GM18517 (cell line): ENCODE results near the gene CHRNA3.

ENCODE experiments used
- ATAC-seq: cut with Tn5 transposase; IDR thresholded peaks from one replicate; pipeline ENCODE4 v1.9.1; 2021; ENCODE audit warnings: mild to moderate bottlenecking, moderate library complexity; ENCODE audit not compliant: unreplicated experiment

Gene CHRNA3

DNA sequence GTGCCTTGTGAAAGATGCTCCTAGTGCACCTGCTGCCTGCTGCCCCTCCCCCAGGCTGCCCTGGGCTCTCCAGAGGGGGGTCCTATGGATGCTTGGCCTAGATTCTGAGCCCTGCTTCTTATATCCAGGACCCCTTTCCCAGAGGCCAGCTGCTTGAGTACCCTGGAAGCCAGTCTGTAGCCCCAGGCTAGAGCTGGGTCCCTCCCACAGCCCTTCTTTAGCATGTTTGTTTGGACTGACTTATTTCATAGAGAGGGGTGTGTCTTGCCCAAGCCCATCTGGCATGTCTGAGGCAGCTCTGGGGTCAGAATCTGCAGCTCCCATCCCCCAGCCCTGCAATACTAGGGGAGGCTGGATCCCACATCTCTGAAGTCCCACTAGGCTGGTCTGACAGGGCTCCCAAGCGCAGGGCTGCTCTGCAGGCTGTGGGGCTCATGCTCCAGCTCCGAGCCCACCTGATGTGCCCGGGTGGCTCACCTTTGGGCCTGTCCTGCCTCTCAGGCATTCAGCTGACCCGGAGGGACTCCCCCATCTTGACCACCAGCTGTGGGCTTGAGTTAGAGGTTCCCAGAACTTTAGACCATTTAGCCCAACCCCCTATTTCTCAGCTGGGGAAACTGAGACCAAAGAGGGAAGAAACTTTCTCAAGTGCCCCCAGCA is 17.1 kb upstream of the CHRNA3 start:
- no peak for ATAC-seq

DNA sequence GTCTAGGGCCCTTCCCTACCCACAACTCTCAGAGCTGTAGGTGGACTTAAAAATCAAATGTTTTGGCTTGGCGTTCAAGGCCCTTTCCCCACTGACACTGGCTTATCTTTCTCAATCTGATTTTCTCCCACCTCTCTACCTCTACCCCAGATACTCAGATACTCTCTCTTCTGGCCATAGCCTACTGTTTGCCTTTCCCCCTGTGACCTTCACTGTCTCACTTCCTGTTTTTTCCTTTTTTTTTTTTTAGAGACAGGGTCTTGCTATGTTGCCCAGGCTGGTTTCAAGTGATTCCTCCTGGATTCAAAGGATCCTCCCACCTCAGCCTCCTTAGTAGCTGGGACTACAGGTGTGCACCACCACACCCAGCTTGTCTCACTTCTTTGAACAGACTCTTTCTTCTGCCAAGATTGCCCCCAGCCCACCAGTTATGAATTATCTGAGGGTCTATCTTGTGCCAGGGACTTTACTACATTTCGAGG is 15.6 kb upstream of the CHRNA3 start:
- ATAC-seq: no peak

DNA sequence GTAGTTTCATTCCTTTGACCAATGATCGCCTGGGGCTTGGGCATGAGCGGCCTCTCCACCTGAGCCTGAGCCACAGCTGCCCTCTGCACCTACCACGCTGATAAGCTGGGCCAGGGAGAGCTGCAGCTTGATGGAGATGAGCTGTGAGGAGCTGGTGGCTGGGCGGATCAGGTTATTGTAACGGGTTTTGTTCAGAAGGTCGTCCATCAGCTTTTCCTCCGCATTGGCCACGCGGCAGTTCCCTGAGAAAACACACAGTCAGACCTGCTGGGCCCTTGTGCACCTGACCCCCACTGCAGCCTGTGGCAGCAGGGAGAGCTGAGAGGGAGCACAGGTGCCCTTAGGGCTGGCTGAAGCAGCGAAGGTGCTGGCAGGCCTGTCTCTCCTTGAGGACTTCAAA is 14.6 kb upstream of the CHRNA3 start:
- no peak for ATAC-seq

DNA sequence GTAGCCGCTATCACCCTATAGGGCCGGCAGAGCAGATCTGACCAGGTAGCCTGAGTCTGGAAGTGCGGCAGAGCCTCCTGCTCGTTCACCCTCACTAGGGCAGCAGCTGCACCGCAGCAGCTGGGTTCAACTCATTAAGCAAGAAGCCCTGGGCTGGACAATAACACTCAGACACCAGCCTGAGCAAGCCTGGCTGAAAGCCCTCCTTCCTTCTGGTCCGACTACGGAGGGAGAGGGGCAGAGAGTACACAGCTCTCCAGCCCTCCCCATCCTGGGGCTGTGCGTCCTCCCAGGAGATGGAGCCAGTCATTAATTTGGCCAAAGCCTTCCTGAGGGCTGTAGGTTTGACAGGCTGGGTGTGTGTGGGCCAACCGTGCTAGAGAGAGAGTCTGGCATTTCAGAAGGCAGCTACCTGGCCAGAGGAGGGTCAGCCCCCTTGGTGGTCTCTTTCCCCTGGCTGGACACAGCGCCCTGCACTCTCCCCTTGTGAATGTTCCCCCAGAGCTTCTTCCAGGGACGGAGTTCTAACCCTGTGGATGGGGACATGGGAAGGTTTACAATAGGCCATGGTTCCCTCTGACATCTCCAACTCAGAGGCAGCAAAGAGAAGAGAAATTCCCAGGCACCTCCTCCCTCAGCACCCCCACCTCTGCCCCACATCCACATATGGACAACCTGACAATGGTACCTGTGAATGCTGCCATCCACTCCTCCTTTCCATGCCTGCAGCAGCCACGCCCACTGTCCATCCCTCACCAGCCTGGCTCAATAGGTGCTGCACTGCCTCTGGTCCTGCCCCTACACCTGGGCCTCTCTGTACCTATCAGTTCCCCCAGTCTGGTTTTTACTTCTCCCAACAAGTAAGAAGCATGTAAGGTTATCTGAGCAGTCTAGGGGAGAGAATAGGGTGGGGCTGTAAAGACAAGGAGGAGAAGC is 13.7 kb upstream of the CHRNA3 start:
- ATAC-seq: no peak

DNA sequence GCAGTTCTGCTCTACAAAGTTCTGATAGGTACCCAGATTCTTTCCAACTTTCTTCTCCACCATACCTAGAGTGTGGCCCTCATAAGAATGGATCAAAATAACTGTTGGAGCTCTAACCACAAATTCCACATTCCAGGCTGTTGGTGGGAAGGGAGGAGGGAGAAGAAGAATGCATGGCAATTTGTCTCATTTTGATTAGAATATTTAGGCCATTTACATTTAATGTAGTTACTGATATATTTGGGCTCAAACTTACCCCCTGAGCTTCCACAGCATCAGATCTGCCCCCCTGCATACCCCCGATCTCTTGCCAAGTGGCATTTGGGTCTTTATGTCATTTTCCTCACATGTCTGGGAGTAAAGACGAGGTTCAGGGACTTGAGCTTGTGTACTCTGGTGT is 12.6 kb upstream of the CHRNA3 start:
- no peak for ATAC-seq

DNA sequence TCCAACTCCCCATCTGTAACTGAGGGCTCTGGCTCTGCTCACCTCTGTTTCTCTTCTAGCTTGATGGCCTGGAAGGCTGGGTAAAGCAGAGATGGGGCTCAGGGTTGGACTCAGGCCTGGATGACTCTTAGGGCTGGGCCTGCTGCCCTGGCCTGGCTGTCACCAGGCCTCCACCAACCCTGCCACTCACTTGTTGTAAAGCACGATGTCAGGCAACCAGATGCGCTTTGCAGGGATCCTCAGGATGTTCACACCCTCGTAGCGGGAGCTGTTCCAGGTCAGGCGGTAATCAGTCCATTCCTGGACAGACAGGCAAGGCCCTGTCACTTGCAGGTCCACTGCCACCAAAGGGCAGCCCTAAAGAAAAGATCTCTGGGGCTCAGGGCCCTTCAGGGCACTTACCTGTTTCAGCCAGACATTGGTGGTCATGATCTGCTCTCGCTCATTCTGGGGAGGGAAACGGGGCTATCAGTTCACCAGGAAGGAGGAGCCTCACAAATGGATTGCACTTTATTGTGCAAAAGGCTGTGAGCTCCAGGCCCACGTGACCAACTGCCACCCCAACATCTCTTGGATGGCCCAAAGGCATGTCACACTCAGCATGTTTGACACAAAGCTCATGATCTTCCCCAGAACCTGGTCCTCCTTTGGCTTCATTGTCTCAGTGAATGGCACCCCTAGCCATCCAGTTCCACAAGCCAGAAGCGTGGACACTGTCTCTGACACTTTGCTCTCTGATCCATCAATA is 10.3 kb upstream of the CHRNA3 start:
- ATAC-seq: no peak

DNA sequence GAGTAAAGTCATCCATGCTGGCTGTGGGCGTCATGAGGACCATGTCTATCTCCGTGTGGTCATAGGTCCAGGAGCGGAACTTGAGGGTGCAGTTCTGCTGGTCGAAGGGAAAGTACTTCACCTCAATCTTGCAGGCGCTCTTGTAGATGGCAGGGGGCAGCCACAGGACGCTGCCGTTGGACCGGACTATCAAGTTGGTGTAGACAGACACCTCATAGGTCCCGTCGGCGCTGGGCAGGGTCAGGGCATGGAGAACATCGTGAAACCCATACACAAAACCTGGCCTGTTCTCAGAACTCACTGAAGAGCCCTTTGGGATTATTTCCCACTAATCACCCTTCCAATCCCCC is 8.9 kb upstream of the CHRNA3 start:
- ATAC-seq: no peak

DNA sequence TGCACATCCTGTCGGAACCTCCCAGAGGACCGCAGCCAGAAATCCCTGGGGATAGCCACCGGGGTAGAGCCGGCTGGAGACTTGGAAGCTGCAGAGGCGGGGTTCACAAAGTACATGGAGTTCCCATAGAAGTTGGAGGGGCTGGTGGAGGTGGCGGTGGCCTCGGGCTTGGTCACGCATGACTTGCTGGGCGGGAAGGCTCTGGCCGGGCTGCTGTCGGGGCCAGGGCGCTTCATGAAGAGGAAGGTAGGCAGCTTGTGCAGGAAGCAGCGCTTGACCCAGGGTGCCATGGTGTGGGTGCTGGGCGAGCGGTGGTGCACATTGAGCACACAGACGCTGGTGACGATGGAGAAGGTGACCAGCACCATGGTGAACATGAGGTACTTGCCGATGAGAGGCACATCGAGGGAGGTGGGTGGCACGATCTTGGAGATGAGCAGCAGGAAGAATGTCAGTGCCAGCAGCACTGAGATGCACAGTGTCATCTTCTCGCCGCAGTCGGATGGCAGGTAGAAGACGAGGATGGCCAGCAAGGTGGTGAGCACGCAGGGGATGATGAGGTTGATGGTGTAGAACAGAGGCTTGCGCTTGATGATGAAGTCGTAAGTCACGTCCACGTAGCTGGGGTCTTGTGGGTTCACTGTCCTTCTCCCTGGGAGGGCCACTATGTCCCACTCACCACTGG is 8.4 kb upstream of the CHRNA3 start:
- no peak for ATAC-seq

DNA sequence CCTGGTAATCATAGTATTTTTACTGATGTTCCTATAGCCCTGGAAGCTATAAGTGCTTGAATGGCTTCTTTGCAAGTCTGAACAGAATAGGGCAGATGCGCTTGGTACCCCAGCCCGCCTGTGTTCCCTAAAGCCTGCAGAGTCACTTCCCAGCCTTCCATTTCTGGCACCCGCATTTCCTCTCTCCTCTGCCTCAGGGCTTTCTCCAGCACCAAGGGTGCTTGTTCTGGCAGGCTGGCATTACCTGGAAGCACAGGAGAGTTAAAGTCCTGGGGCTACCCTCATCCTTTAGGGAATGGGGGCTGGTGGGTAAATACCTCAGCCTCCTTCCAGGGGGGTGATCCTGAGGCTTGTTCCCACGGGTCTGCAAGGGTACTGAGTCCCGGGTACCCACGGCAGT is 7.4 kb upstream of the CHRNA3 start:
- ATAC-seq: no peak

DNA sequence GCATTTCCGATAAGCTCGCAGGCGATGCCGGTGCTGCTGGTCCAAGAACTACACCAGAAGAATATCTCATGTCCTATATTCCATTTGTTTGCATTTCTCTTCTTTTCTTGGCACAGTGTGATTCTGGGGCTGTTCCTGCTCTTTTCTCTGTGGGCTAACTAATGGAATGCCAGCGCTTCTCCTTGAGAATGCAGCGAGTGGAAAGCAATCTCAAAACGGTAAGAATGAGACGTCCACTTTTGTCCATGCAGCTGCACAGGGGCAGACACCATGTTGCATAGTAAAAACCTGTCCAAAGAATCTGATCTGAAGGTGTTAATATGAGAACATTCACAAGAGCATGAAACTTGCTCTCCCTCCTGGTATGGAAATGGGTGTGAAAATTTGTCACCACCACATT is 6.6 kb upstream of the CHRNA3 start:
- ATAC-seq: no peak

DNA sequence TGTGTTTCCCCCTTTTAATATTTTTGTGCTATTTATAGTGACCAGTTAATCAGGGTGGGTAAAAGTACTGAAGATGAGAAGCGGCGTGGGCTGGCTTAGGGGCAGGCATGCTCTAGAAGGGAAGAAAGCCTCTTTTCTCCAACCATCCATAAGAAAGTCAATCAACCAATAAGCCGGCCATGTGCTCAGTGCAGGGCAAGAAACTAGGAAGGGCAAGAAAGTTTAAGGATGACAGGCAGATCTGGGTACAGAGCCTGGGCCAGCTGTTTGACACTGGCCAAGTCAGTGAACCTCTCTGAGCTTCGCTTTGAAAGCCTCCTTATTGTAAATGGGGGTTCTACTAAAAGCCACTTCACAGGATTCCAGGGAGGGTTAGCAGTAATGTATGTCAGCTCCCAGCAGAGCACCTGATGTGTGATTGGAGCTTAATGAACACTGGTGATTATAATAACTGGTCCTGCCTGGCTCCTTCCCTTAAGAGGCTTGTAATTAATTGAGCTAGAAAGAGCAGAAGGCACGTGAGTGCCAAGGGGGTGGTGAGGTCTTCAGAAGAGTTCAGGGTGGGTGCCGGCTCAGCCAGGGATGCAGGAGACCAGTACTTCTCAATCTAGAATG is 5.7 kb upstream of the CHRNA3 start:
- no peak for ATAC-seq

DNA sequence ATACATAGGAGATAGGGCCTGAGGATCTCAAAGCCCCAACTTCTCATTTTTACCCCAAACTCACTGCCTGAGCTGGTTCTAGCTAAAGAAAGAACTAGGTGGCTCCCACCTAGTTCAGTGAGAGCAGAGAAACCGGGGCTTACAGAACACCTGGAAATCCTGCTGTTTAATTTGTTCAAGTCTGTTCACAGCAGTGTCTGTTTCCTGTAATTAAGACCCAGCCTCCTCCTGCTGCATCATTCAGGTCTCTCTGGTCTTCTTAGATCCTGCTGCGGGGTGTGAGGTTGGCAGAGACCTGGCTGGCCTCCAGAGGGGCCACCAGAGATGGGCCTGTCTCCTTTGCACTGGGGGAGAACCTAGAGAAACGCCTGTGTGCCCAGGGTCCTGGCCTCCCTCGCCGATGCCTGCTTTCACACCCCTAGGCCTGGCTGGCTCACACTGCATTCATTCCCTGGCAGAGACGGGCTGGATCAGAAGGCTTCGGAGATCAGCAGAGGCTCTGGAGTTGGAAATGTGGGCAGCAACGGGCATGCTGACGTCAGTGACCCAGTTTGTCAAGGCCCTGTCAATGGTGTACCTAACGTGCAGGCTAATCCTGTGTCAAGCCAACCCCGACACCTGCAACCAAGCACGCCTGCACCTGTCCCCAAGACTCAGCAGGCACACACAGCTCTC is 4.9 kb upstream of the CHRNA3 start:
- no peak for ATAC-seq

DNA sequence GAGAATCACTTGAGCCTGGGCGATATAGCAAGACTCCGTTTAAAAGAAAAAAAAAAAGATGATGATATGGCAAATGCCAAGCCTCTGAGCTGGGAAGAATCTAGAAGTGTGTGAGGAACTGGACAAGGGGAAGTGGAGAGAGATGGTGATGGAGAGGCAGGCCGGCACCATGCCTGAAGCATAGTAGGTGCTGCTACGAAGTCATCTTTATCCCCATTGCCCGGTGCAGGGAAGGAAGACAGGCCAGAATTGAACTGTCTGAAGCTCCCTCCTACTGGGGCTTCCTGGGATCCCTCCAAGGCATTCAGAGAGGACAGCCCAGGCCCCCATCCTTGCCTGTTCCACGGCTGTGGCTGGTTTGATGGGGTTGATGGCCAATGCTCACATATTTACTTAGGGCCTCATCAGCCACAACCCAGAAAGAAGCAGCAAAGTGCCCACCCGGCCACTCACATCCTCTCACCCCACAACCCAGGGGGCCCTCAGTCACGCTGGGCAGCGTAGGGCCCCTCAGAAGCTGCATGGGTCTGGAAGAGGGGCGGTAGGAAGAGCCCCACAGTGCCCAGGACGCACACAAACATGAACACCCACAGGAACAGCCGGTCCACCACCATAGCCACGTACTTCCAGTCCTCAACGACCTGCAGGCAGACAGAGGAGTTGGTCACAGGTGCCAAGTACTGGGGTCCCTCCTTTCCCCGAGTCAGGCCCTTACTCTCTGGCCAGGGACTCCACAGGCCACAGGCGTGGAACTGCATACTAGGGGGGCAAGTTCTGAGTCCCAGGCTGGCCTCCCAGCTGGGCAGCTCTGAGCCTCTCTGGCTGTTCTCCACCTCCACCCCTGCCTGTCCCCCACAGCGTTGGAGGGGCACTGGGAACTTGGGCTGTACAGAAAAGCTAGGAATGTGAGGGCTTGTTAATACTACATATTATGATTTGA is 4.1 kb upstream of the CHRNA3 start:
- no peak for ATAC-seq

DNA sequence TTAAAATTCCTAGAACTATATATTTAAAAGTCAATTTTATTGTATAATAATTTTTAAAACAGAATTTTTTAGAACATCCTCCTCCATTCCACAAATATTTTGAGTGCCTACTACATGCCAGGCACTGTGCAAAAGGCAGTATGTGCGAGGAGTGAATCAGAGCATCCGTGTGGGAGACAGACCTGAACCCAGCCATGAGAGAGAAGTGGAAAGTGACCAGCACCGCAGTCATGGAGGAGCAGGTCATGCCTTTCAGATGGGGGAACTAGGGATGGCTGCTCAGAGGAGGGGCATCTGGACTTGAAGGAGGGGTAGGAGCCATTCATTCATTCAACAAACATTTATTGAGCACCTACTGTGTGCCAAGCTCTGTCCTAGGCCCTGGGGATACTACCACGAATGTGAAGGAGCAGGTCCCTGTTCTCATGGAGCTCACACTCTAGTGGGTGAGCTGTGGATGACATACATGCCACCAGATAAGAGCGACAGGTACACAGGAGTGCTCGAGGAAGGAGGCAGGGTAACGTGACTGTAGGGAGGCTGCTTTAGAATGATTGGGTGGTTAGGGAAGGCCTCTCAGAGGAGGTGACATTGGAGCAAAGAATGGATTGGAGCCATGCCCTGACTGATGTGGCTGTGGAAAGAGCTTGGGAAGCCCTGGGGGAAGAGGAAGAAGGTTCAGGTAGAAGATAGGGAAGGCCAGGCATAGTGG is 3.1 kb upstream of the CHRNA3 start:
- no peak for ATAC-seq

DNA sequence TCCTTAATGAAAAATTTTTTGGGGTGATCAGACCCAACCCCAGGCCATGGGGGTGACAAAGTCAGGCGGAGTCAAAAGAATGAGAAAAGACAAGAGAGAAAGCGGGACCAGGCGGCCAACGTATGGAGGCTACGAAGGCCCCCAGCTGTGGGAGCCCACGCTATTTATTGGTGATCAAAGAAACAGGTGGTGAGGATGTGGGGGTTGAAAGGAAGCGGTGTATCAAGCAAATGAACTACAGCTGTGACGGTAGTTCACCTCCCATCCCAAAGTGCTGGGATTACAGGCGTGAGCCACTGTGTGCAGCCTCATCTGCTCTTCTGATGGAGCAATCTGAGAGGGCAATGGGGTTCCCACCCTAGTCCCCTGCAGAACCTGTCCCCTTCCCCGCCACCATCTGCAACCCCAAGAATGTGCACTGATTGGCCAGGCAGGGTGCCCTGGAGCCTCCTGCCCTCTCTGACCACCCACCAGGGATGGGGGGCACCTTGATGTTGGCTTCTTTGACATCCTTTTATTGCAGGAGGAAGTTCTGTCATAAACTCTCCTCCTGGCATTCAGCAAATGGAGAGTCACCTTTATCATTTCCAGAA is 1.1 kb upstream of the CHRNA3 start:
- no peak for ATAC-seq

DNA sequence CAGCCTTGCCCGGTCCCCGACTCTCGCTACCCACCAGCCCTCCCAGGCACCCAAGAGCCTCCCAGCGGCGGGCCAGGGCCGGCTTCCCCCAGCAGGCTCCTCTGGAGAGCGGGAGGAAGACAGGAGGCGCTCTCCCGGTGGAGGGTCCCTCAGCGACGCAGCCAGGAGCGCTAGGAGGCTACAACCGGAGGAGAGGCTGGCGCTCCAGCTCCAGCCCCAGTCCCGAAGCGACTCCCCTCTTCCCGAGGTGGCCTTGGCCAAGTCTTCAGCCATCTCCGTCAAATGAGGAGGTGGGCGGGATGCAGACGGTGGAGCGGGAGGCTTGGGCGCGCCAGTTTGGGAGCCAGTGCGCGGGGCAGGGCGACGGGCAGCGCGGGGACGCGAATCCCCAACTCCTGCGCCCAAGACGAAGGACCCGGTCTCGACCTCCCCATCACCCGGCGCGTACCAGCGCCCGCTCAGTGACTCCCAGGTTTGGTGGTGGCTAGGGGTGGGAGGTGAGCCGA is 722 bp downstream of the CHRNA3 start:
- ATAC-seq: no peak

DNA sequence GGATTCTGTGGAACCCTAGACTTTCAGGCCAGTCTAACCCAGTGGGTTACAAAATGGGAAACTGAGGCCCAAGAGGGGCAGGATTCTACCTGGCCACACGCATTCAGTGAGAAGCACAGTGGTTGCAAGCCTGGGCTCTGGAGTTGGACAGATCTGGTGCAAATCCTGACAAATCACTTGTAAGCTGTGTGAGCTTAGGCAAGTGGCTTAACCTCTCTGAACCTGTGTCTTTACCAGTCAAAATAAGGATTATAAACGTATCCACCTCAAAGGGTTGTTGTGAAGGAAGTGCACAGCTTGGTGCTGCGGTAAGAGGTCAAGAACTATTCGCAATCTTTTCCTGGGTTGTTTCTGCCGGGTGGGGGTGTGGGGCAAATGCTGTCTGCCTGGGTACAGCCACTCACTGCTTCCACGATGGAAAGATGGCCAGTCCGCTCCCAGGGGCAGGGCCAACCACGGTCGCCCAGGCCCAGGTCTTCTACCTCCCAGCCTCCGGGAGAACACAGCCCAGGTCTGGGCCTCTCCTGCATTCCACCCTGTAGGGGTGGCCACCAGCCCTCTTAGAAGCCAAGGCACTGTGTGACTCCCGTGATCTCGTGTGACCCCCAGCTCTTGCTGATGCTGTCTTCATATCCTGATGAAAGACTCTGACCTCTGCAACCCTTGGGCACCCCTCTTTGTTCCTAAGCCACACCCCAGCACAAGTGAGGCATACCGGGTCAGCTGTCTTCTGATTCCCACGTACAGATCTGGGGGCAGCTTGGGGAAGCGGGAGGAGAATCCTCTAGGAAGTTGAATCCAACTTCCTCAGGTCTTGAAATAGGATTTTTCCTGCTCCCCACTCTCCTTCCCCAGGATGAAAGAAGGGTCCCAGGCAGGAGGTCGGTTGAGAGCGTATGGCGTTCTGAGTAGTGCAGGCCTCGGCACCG is 1.5 kb downstream of the CHRNA3 start:
- ATAC-seq: no peak
